Cortex of kidney (tissue), 1 donor: ENCODE results near the gene SLC25A28.

Source experiments
- DNase-seq: peaks from one replicate; lab custom pipeline; 2025; lab: John Stamatoyannopoulos, UW

Gene SLC25A28, protein sequence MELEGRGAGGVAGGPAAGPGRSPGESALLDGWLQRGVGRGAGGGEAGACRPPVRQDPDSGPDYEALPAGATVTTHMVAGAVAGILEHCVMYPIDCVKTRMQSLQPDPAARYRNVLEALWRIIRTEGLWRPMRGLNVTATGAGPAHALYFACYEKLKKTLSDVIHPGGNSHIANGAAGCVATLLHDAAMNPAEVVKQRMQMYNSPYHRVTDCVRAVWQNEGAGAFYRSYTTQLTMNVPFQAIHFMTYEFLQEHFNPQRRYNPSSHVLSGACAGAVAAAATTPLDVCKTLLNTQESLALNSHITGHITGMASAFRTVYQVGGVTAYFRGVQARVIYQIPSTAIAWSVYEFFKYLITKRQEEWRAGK

DNA sequence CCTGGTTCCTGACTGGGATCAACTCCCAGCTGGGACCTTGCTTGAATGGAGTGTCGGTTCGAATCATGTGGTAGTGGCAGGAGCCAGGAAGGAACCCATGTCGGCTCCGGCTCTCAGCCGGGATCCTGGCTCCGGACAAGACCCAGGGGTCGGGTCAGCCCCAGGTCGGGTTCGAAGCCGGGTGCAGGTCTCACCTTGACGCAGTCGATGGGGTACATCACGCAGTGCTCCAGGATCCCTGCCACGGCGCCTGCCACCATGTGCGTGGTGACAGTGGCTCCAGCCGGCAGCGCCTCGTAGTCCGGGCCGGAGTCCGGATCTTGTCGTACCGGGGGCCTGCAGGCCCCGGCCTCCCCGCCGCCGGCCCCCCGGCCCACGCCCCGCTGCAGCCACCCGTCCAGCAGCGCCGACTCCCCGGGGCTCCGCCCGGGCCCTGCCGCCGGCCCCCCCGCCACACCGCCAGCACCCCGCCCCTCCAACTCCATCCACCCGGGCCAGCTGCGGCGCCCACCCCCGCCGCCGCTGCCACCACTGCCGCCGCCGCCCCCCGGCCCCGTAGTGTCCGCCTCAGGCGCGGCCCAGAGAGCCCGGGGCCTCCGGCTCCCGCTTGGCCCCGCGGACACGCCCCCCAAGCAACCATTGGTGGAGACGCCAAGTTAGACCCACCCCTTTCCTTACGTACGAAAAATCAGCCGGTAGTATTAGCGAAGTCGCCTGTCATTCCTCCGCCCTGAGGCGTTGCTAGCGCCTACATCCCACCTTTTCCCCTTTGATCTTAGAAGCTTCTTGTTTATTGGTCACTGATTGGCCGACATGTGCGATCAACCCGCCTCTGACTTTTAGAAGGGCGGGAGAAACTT lies at the start of gene SLC25A28:
Gene SLC25A28 (minus strand): TSS at position 589 of the 860 bp plus-strand sequence. CDS start 104 bp downstream, at position 485.
- DNase-seq, result peak; percentile 30

DNA sequence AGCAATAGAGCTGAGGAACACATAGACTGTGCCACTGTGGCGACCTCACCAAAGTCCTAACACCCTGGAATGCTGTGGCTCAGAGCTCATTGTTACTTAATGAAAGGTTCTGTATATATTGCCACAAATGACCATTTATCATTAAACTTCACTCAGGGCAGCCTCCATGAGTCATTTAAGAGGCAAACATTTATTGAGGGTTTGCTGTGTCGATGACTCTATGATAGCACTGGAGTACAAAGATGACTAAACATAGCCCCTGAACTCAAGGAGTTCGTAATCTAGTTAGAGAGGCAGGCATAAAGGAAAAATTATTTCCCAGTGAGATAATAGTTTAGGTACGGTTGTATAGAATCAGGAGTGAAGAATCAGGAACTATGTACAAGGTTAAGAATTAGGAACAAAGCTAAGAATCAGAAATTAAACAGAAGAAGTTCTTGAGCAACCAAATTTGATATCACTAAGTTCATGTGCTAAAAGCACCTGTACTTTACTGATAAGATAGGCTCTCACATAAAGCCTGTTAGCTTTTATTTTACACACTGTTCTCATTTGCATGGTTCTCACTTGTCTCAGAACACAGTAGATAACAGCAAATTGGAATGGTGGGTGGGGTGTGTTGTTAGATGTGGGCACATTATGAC lies 47.0 kb upstream of the SLC25A28 start:
- no peak for DNase-seq

GRCh38 chr10:99665304-99665703 lies 45.1 kb upstream of the SLC25A28 start:
- no peak for DNase-seq

DNA sequence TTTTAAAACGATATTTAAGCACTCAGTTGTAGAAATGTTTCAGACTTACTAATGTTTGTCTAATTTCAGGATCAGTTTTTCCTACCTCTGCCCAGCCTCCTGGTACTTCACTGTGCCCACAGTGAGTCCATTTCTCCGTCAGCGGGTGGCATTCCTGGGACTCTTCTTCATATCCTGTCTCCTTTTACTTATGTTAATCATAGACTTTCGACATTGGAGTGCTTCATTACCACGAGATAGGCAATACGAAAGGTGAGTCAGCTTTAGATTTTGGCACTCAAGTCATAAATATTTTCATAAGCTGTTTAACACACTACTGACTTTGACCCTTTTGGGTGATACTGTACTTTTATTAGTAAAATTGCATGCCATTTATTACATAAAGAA lies 41.1 kb upstream of the SLC25A28 start:
- DNase-seq, result no peak

DNA sequence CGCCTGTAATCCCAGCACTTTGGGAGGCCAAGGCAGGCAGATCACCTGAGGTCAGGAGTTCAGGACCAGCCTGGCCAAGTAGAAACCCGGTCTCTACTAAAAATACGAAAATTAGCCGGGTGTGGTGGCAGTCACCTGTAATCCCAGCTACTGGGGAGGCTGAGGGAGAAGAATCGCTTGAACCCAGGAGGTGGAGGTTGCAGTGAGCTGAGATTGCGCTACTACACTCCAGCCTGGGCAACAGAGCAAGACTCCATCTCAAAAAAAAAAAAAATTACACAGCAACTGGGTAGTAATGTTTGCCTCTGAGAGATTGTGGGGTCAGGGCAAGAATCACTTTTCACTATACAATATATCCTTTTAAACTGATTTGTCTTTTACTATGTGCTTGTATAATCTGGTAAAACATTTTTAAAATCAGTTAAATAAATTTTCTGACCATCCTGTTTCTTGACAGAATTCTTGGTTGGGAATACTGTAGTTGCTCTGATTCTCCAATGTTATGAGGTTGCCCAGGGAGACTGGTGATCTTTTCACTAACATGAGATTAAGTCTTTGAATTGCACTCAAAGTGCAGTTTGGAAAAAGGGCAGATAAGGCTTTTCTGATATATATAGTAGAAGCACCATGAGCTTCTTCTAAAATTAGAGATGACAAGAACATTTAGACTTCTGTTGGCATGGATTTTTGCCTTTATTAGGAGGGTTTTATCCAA lies 40.6 kb upstream of the SLC25A28 start:
- DNase-seq, result no peak

DNA sequence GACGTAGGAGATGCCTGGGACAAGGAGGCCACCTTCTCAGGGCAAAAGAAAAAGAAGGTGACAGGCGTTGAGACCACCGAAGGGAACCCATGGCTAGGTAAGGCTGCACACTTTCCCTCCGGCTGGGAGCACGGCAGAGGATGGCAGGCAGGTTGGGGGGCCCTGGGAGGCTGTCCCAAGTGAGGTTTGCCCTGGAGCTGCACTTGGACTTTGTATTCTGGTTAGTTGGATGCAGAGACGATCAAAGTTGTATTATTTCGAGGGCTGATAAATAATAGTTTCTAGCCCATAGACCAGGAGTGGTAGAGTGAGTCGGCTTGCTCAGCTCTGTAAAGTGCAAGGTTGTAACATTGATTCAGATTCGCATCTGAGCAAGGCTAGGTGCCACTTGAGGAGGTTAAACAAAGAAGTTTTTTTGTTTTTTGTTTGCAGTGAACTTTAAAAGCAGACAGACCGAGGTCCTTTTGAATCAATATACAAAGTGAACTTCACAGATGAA lies 39.7 kb upstream of the SLC25A28 start:
- no peak for DNase-seq

GRCh38 chr10:99659031-99659867 lies 39.0 kb upstream of the SLC25A28 start, which contains the start of gene ENTPD7:
ENTPD7 (plus strand) TSS chr10:99659509; CDS start chr10:99659957, 448 bp downstream.
- peak; percentile 17 for DNase-seq

- DNase-seq, result no peak
These were observed 38.4 kb upstream of the SLC25A28 start for GRCh38 chr10:99658622-99659030.

- no peak for DNase-seq
These were observed 36.2 kb upstream of the SLC25A28 start for GRCh38 chr10:99656199-99657064.

DNA sequence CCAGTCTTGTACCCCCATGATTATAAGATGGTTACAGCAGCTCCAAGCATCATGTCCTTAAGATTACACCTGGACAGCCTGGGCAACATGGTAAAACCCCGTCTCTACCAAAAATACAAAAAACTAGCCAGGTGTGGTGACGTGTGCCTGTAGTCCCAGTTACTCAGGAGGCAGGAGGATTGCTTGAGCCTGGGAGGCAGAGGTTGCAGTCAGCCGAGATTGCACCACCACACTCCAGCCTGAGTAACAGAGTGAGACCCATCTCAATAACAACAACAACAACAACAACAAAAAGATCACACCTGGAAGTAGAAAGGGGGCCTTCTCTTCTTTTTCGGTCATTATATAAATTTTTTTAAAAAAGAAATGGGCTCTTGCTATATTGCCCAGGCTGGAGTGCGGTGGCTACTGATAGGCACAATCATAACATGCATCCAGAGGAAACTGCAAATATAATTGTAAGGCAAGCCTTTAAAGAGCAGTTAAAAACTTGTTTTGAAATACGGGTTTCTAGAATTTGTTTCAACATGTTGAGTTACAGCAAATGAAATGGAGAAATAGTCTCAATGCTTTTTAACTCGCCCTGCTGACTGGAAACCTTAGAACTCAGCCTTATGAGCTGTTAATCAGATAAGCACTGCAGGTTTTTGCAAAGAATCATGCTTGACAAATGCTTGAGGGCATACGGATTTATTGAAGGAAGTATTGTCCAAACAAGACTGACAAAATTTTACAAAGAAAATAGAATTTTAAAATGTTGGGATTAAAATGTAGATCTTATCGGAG lies 34.3 kb upstream of the SLC25A28 start:
- DNase-seq, result no peak

- no peak for DNase-seq
These were observed 32.7 kb upstream of the SLC25A28 start for GRCh38 chr10:99652800-99653390.

DNA sequence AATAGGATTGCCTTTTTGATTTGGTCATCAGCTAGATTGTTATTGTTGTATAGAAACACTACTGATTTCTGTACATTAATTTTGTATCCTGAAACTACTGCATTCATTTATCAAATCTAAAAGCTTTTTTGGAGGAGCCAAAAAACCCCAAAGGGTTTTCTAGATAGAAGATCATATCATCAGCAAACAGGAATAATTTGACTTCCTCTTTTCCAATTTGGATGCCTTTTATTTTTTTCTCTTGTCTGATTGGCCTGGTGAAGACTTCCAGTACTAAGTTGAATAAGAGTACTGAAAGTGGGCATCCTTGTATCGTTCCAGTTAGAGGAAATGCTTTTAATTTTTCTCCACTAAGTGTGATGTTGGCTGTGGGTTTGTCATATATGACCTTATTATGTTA lies 28.5 kb upstream of the SLC25A28 start:
- DNase-seq, result no peak

GRCh38 chr10:99647601-99648151 lies 27.4 kb upstream of the SLC25A28 start:
- DNase-seq, result no peak

DNA sequence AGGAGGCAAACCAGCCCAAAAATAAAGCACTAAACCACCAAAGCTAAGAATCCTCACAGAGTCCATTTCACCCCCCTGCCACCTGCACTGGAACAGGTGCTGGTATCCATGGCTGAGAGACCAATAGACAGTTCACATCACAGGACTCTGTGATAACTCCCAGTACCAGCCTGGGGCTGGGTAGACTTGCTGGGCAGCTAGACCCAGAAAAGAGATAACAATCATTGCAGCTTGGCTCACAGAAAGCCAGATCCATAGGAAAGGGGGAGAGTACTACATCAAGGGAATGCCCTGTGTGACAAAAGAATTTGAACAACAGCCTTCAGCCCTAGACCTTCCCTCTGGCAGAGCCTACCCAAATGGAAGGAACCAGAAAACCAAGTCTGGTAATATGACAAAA lies 13.6 kb upstream of the SLC25A28 start:
- no peak for DNase-seq

DNA sequence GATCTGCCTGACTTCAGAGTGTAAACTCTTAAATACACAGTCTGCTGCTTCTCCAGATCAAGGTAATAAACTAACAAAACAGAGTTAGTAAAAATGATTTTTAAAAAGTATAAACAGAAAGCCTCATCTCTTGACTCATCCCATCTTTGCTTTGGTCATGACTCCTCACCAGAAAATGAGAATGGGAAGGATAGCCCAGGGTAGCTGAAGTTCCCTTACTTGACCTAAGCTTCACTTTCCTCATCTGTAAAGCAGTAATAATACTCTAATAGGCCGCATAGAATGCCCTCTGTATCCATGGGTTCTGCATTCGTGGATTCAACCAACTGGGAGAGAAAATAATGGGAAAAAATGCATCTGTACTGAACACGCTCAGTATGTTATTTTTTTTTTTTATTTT lies 11.3 kb upstream of the SLC25A28 start:
- no peak for DNase-seq

DNA sequence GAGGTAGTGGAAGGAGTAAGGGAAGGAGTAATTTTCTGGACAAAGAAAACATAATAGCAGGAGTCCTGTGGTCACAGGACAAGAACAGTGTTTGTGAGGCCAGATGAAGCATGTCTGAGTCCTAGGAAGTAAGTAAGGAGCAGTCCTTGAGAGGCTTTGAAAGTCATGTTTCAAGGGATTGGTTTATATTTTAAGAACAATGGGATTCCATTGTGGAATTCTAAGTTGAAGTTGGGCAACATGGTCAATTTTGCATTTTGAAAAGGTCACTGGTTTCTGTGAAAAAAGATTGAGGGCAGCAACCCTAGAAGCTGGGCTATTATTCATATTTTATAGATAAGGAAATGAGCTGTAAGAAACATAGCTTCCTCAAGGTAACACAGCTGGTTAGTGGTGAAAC lies 10.8 kb upstream of the SLC25A28 start:
- DNase-seq, result no peak

GRCh38 chr10:99630433-99630832 lies 10.2 kb upstream of the SLC25A28 start:
- no peak for DNase-seq

DNA sequence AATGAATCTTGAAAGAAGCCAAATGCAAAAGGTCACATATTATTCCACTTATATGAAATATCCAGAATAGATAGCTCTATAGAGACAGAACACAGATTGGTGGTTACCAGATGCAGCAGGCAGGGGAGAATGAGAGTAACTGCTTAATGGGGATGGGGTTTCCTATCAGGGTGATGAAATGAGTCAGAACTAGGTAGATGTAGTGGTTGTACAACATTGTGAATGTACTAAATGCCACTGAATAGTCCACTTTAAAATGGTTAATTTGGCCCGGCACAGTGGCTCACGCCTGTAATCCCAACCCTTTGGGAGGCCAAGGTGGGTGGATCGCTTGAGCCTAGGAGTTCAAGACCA lies 9.4 kb upstream of the SLC25A28 start:
- DNase-seq, result no peak
